Esophagus squamous epithelium (tissue), 5 donors: ENCODE results near the gene CPSF4. TPM values are rescaled to one million over a fixed set of nuclear protein-coding genes. Genes with fewer than 3 reads are reported as not detected.
A peak's percentile ranks its signal among the peaks of the same experiment; 100 is the strongest.

Experiments used
- DNase-seq: peaks from one replicate; lab custom pipeline; 2025; lab: John Stamatoyannopoulos, UW
- H3K27ac ChIP-seq, 4 donors: fragments of 200-600 bp; sonication (generic); one replicate each; pipeline ENCODE4 v1.5.1; 2016 to 2019; ENCODE audit warnings: mild to moderate bottlenecking in 1 of 4
- H3K27me3 ChIP-seq, 4 donors: fragments of 200-600 bp; sonication (generic); 1 replicate in 3 of 4; 2 replicates in 1 of 4; pipeline versions ENCODE4 v1.5.1 to v1.6.0; 2017 to 2021; ENCODE audit warnings: antibody characterized with exemption in 1 of 4
- H3K36me3 ChIP-seq, 3 donors: fragments of 200-600 bp; sonication (generic); one replicate each; pipeline ENCODE4 v1.5.1; 2016 to 2019
- H3K4me1 ChIP-seq, 3 donors: fragments of 200-600 bp; sonication (generic); one replicate each; pipeline ENCODE4 v1.5.1; 2017 to 2019
- H3K4me3 ChIP-seq, 4 donors: fragments of 200-600 bp; sonication (generic); 1 replicate in 3 of 4; 2 replicates in 1 of 4; pipeline ENCODE4 v1.5.1; 2016 to 2019; ENCODE audit warnings: mild to moderate bottlenecking in 2 of 4, moderate library complexity in 1 of 4
- H3K9me3 ChIP-seq, 3 donors: fragments of 200-600 bp; sonication (generic); one replicate each; pipeline ENCODE4 v1.5.1; 2016 to 2019
- CTCF ChIP-seq, 6 experiments: fragments of 450-650 bp in 4 of 6; fragments of 200-600 bp in 2 of 6; sonication (generic) in 2 of 6; IDR thresholded peaks; one replicate each; pipeline ENCODE4 v1.5.1; 2016 to 2019; ENCODE audit warnings: antibody characterized with exemption in 6 of 6, mild to moderate bottlenecking in 4 of 6, moderate library complexity in 4 of 6
- POLR2A ChIP-seq, 4 donors: fragments of 450-650 bp; IDR thresholded peaks; one replicate each; pipeline ENCODE4 v1.6.1; 2017; ENCODE audit warnings: antibody characterized with exemption in 4 of 4, mild to moderate bottlenecking in 4 of 4, moderate library complexity in 3 of 4
- WGBS, 2 donors: methylation state at CpG; one replicate each; pipeline ENCODE4 v1.1.5; 2018; 5-methylcytosine and 5-hydroxymethylcytosine counted together
- intact Hi-C: fragments of 100-400 bp; cut with DNase I; formaldehyde crosslinking; loops from one replicate; pipeline ENCODE4 v1.15.0; 2022
- total RNA-seq, 4 donors: library from RNA; depleted of rRNA; stranded (reverse); fragments of >200 nt; gene quantifications; one replicate each; pipeline ENCODE4 v1.1.0, GENCODE V29; 2016
- donor health status: DM: yes; HTN: yes; CAD: no.

CPSF4 gene
- total RNA-seq, 4 donors from 2014 or later = 15.1 to 29.2 (median 19.4) TPM

- H3K27ac ChIP-seq = no peak overlapping the region
- H3K36me3 ChIP-seq = peaks cover 24 to 84% (median 26%) of the 10 kb centered on the region in 3 donors
- no peak for TF ChIP-seq POLR2A (IDR thresholded peaks at IDR 0.05)
- no peak for TF ChIP-seq CTCF (IDR thresholded peaks at IDR 0.05)
- H3K4me1 ChIP-seq = peaks cover 16 to 20% (median 16%) of the 10 kb centered on the region in 3 donors
- intact Hi-C loops = no loop called here
- DNase-seq = no peak
- no peaks in the 10 kb centered on the region for H3K27me3 ChIP-seq
- 92 to 100% methylated on average over 3 to 6 of the region's 6 CpGs for WGBS, 2 donors
- H3K9me3 ChIP-seq = peaks cover 0 to 28% (median 21%) of the 10 kb centered on the region in 3 donors
- no peak overlapping the region for H3K4me3 ChIP-seq
Measured at GRCh38 chr7:99493823-99494222, 55.1 kb downstream of the CPSF4 start.

GRCh38 chr7:99497766-99498545 lies 59.2 kb downstream of the CPSF4 start:
- intact Hi-C loops = no loop called here
- Histone ChIP-seq H3K9me3 (peaks cover 0 to 28% (median 21%) of the 10 kb centered on the region in 3 donors), H3K4me1 (peaks cover 20 to 34% (median 26%) of the 10 kb centered on the region in 3 donors), H3K4me3 (peak overlapping the region; percentile 73 to 86 (median 80)), H3K27me3 (no peaks in the 10 kb centered on the region), H3K36me3 (peaks cover 24 to 58% (median 24%) of the 10 kb centered on the region in 3 donors), H3K27ac (peak overlapping the region in 2 of 4 donors; percentile 98 to 100)
- DNase-seq = no peak
- 56 to 63% methylated on average over 6 of the region's 6 CpGs for WGBS, 2 donors
- no peak for TF ChIP-seq POLR2A (IDR thresholded peaks at IDR 0.05)
- TF ChIP-seq CTCF (IDR thresholded peaks at IDR 0.05) = no peak

GRCh38 chr7:99498546-99498944 lies 59.8 kb downstream of the CPSF4 start:
- Histone ChIP-seq H3K27me3 (no peaks in the 10 kb centered on the region), H3K27ac (peak overlapping the region in 2 of 4 donors; percentile 98 to 100), H3K4me1 (peaks cover 20 to 34% (median 26%) of the 10 kb centered on the region in 3 donors), H3K4me3 (peak overlapping the region; percentile 73 to 86 (median 80)), H3K36me3 (peaks cover 18 to 52% (median 22%) of the 10 kb centered on the region in 3 donors), H3K9me3 (peaks cover 0 to 22% (median 15%) of the 10 kb centered on the region in 3 donors)
- TF ChIP-seq CTCF (IDR thresholded peaks at IDR 0.05) (no peak), POLR2A (IDR thresholded peaks at IDR 0.05) (no peak)
- DNase-seq = no peak
- intact Hi-C loops = no loop called here
- WGBS, 2 donors = 62 to 69% methylated on average over 11 of the region's 11 CpGs

- Histone ChIP-seq H3K4me1 (peaks cover 20 to 41% (median 26%) of the 10 kb centered on the region in 3 donors), H3K4me3 (peak overlapping the region; percentile 73 to 86 (median 80)), H3K9me3 (peaks cover 0 to 14% (median 7%) of the 10 kb centered on the region in 3 donors), H3K27ac (peak overlapping the region; percentile 92 to 100 (median 98)), H3K27me3 (no peaks in the 10 kb centered on the region), H3K36me3 (peaks cover 12 to 44% (median 14%) of the 10 kb centered on the region in 3 donors)
- no peak for DNase-seq
- WGBS, 2 donors = 0 to 2% methylated on average over 6 to 14 of the region's 14 CpGs
- TF ChIP-seq CTCF (IDR thresholded peaks at IDR 0.05) = no peak
- no peak for TF ChIP-seq POLR2A (IDR thresholded peaks at IDR 0.05)
- intact Hi-C loops = no loop called here
Measured at GRCh38 chr7:99499371-99499720, 60.6 kb downstream of the CPSF4 start.
